ENCODE data around the gene HPSE2.

Gene HPSE2

DNA sequence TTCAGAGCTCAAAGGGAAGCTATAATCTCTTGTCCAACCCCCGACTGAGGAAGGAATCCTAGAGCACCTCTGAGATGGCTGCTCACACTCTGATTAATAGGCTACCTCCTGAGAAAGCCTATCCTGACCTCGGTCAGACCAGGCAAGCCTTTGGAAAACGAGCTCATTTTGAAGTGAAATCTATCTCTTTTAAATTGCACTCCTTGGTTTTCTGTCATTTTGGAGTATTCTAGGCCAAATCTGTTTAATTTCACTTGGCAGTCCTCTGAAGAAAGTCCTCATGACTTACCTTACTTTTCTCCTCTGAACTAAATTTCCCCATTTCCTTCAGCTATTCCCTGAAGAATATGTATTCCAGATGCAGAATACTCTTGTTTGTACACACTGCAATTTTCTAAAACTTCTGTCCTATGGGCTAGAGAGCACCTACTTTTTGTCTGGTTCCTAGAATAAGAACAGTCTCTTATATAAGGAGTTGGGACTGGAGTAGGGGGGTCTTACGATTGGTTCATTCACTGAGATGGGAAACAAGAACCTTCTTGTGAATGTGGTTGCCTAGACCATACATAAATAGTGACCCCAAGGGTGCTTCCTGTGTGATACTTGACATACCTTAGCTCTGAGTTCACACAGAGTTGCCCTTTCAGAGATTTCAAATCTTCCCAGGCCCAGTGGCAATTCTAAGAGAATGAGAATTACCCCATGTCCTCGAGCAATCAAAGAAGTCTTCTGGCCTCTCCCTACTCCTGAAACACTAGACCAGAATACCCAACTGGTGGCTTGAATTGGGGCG is 757.0 kb downstream of the HPSE2 start:
- H3K27me3 ChIP-seq (ENCODE audit: insufficient read depth, low read depth, severe bottlenecking), result peaks cover 60% of the 10 kb centered on the region
- no peak for DNase-seq
- no peak overlapping the region for H3K4me3 ChIP-seq (ENCODE audit: low read depth, low read length)
- TF ChIP-seq, protein P1, sequence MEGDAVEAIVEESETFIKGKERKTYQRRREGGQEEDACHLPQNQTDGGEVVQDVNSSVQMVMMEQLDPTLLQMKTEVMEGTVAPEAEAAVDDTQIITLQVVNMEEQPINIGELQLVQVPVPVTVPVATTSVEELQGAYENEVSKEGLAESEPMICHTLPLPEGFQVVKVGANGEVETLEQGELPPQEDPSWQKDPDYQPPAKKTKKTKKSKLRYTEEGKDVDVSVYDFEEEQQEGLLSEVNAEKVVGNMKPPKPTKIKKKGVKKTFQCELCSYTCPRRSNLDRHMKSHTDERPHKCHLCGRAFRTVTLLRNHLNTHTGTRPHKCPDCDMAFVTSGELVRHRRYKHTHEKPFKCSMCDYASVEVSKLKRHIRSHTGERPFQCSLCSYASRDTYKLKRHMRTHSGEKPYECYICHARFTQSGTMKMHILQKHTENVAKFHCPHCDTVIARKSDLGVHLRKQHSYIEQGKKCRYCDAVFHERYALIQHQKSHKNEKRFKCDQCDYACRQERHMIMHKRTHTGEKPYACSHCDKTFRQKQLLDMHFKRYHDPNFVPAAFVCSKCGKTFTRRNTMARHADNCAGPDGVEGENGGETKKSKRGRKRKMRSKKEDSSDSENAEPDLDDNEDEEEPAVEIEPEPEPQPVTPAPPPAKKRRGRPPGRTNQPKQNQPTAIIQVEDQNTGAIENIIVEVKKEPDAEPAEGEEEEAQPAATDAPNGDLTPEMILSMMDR (IDR thresholded peaks at IDR 0.05; ENCODE audit: low read depth, low read length), result no peak
- no peaks in the 10 kb centered on the region for H3K9me3 ChIP-seq (ENCODE audit: severe bottlenecking)
- no peak overlapping the region for H3K27ac ChIP-seq
- H3K36me3 ChIP-seq, result no peaks in the 10 kb centered on the region

DNA sequence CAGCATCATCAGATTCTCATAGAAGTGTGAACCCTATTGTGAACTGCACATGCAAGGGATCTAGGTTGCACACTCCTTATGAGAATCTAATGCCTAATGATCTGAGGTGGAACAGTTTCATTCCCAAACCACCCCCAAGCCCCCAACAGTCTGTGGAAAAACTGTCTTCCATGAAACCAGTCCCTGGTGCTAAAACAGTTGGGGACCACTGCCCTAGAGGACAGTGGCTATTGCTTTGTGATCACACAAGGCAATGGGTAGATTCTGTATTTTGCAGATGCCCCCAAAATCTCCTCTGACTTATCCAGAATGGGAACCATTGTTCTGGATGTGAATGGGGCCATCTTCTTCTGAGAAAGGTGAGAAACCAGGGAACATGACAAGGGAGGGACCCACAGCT is 757.8 kb downstream of the HPSE2 start:
- no peak for DNase-seq
- Histone ChIP-seq H3K36me3 (no peaks in the 10 kb centered on the region), H3K27ac (no peak overlapping the region), H3K9me3 (ENCODE audit: severe bottlenecking) (no peaks in the 10 kb centered on the region), H3K27me3 (ENCODE audit: insufficient read depth, low read depth, severe bottlenecking) (peaks cover 63% of the 10 kb centered on the region), H3K4me3 (ENCODE audit: low read depth, low read length) (no peak overlapping the region)
- TF ChIP-seq, protein P1 (IDR thresholded peaks at IDR 0.05; ENCODE audit: low read depth, low read length), result no peak

DNA sequence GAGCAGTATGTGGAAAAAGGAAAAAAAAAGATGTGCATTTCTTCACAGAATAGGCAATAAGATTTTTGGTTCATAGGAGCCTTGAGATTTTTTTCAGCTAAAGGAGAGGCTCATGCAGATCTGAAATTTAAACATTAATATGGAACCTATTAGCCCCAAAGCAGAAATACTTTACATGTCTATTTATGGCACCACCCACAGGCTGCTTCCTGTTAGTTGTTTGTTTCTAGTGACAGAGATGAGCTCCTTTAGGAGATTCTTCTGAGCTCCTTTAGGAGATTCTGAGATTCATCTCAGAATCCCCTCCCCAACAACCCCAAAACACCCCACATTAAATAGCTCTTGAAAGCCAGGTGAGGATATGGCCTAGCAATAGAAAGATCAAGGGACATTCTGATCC is 761.0 kb downstream of the HPSE2 start:
- no peak for DNase-seq
- TF ChIP-seq, protein P1 (IDR thresholded peaks at IDR 0.05; ENCODE audit: low read depth, low read length), result no peak
- H3K9me3 ChIP-seq (ENCODE audit: severe bottlenecking), result no peaks in the 10 kb centered on the region
- H3K36me3 ChIP-seq, result no peaks in the 10 kb centered on the region
- peaks cover 73% of the 10 kb centered on the region for H3K27me3 ChIP-seq (ENCODE audit: insufficient read depth, low read depth, severe bottlenecking)
- H3K4me3 ChIP-seq (ENCODE audit: low read depth, low read length), result no peak overlapping the region
- no peak overlapping the region for H3K27ac ChIP-seq

DNA sequence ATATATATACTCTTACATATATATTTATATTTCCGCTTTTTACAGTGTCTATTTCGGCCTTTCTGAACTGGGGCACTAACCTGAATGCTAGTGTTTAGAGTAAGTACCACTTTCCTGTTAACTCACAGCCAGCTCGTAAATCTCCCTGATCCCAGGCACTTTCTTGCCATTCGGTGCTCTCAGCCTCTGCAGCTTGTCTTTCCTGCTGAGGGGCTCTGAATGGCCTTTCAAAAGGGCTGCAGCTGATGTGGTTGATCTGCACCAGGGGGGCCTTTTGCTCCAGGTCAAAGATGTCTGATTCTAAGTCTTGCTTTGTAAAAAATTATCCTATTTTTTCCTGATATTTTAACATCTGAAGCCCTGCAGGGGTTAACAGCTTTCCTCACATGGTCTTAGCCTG is 763.5 kb downstream of the HPSE2 start:
- Histone ChIP-seq H3K9me3 (ENCODE audit: severe bottlenecking) (peaks cover 2% of the 10 kb centered on the region), H3K27ac (no peak overlapping the region), H3K36me3 (no peaks in the 10 kb centered on the region), H3K27me3 (ENCODE audit: insufficient read depth, low read depth, severe bottlenecking) (peaks cover 77% of the 10 kb centered on the region), H3K4me3 (ENCODE audit: low read depth, low read length) (no peak overlapping the region)
- TF ChIP-seq, protein P1 (IDR thresholded peaks at IDR 0.05; ENCODE audit: low read depth, low read length), result no peak
- no peak for DNase-seq

DNA sequence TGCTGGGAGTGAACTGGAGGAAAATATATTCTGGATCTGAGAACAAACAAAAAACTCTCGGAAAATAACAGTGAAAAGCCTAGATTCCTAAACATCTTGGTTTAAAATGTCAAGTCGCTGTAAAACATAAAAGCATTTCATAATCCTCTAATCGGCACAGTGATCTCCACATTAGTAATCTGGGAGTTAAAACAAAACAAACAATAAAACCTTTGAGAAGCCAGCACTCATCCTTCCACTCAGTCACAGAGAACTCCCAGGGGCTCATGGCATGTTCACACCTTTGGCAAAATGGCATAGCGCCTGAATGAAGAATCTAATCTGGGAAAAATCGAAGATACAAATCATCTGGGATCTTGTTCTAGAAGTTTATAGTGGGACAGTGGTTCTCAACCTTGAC is 764.8 kb downstream of the HPSE2 start:
- H3K36me3 ChIP-seq, result no peaks in the 10 kb centered on the region
- no peak overlapping the region for H3K27ac ChIP-seq
- H3K27me3 ChIP-seq (ENCODE audit: insufficient read depth, low read depth, severe bottlenecking), result peaks cover 88% of the 10 kb centered on the region
- DNase-seq, result no peak
- peaks cover 2% of the 10 kb centered on the region for H3K9me3 ChIP-seq (ENCODE audit: severe bottlenecking)
- no peak overlapping the region for H3K4me3 ChIP-seq (ENCODE audit: low read depth, low read length)
- TF ChIP-seq, protein P1 (IDR thresholded peaks at IDR 0.05; ENCODE audit: low read depth, low read length), result no peak

All from WERI-Rb-1 (cell line).